Superior temporal gyrus (tissue), 1 donor: ENCODE data around the gene CD58.
"Not testable (repeated sequence)": the region's sequence is repeated elsewhere in the genome, so short reads cannot be mapped to it uniquely, and the experiment has no call there.

Experiments
- DNase-seq: peaks from one replicate; pipeline ENCODE4 v3.0.0-alpha.2; 2016; ENCODE audit errors: extremely low spot score

CD58 gene

GRCh38 chr1:116570358-116571214 is at the start of gene CD58:
TSS of gene CD58 (minus strand) at chr1:116571026. CDS start at chr1:116570972, 54 bp downstream.
- peak; percentile 60 for DNase-seq

- not testable (repeated sequence) for DNase-seq
Measured at GRCh38 chr1:116620392-116620791, 49.6 kb upstream of the CD58 start.

- not testable (repeated sequence) for DNase-seq
Measured at GRCh38 chr1:116619106-116619505, 48.3 kb upstream of the CD58 start.

GRCh38 chr1:116617808-116618207 is 47.0 kb upstream of the CD58 start:
- not testable (repeated sequence) for DNase-seq

GRCh38 chr1:116613825-116614224 is 43.0 kb upstream of the CD58 start:
- not testable (repeated sequence) for DNase-seq

GRCh38 chr1:116609801-116610371 is 39.1 kb upstream of the CD58 start:
- not testable (repeated sequence) for DNase-seq

GRCh38 chr1:116608841-116609240 is 38.0 kb upstream of the CD58 start:
- DNase-seq: not testable (repeated sequence)

GRCh38 chr1:116608151-116608550 is 37.3 kb upstream of the CD58 start:
- not testable (repeated sequence) for DNase-seq

- DNase-seq: not testable (repeated sequence)
Measured at GRCh38 chr1:116607463-116607862, 36.6 kb upstream of the CD58 start.

GRCh38 chr1:116606067-116606466 is 35.2 kb upstream of the CD58 start:
- DNase-seq: not testable (repeated sequence)

- no peak for DNase-seq
Measured at GRCh38 chr1:116605315-116605714, 34.5 kb upstream of the CD58 start.

- DNase-seq: not testable (repeated sequence)
Measured at GRCh38 chr1:116604408-116604807, 33.6 kb upstream of the CD58 start.

- not testable (repeated sequence) for DNase-seq
Measured at GRCh38 chr1:116603646-116604045, 32.8 kb upstream of the CD58 start.

- DNase-seq: not testable (repeated sequence)
Measured at GRCh38 chr1:116599369-116599768, 28.5 kb upstream of the CD58 start.

- not testable (repeated sequence) for DNase-seq
Measured at GRCh38 chr1:116598420-116599036, 27.7 kb upstream of the CD58 start.

- DNase-seq: not testable (repeated sequence)
Measured at GRCh38 chr1:116597388-116597787, 26.6 kb upstream of the CD58 start.

GRCh38 chr1:116596742-116597307 is 26.0 kb upstream of the CD58 start:
- not testable (repeated sequence) for DNase-seq

- DNase-seq: peak; percentile 28
Measured at GRCh38 chr1:116595946-116596741, 25.3 kb upstream of the CD58 start.

GRCh38 chr1:116595065-116595840 is 24.4 kb upstream of the CD58 start:
- DNase-seq: not testable (repeated sequence)

- DNase-seq: not testable (repeated sequence)
Measured at GRCh38 chr1:116593977-116594376, 23.2 kb upstream of the CD58 start.
